Measurements from ENCODE around the gene HOMER3. TPM values are rescaled to one million over a fixed set of nuclear protein-coding genes. Genes with fewer than 3 reads are reported as not detected.

HOMER3 gene
- total and polyA plus RNA-seq, 2 of the 13 experiments (the other 11 are each of a cell fraction or from before 2014, with no cell fraction given): 21.3 to 27.3 TPM

- no peak for TF ChIP-seq CEBPZ (IDR thresholded peaks at IDR 0.05; ENCODE audit: low read length)
- no peak for TF ChIP-seq ZNF550 (CRISPR knock-in tag; IDR thresholded peaks at IDR 0.05; ENCODE audit: borderline replicate concordance)
- no peak for TF ChIP-seq TIGD3 (CRISPR knock-in tag; IDR thresholded peaks at IDR 0.05; ENCODE audit: borderline replicate concordance)
- no peak for TF ChIP-seq SRSF4 (IDR thresholded peaks at IDR 0.05; ENCODE audit: low read depth, low read length, poor library complexity, severe bottlenecking)
- no peak for TF ChIP-seq KMT2A (CRISPR knock-in tag; IDR thresholded peaks at IDR 0.05)
- no peak for TF ChIP-seq HBP1 (CRISPR knock-in tag; IDR thresholded peaks at IDR 0.05; ENCODE audit: low read depth)
- no peak for TF ChIP-seq HMGXB3 (CRISPR knock-in tag; IDR thresholded peaks at IDR 0.05; ENCODE audit: borderline replicate concordance)
- TF ChIP-seq ZNF230 (CRISPR knock-in tag; IDR thresholded peaks at IDR 0.05): no peak
- no peak for TF ChIP-seq ZBTB26 (CRISPR knock-in tag; IDR thresholded peaks at IDR 0.05; ENCODE audit: borderline replicate concordance)
- TF ChIP-seq ZNF576 (CRISPR knock-in tag; IDR thresholded peaks at IDR 0.05): no peak
- no peak for TF ChIP-seq ZNF572 (CRISPR knock-in tag; IDR thresholded peaks at IDR 0.05)
- TF ChIP-seq KLF6 (CRISPR knock-in tag; IDR thresholded peaks at IDR 0.05): no peak
- no peak for TF ChIP-seq ZSCAN5A (CRISPR knock-in tag; IDR thresholded peaks at IDR 0.05; ENCODE audit: borderline replicate concordance)
- no peak for TF ChIP-seq MXI1 (IDR thresholded peaks at IDR 0.05; ENCODE audit: borderline replicate concordance, low read depth, low read length)
- no peak for TF ChIP-seq KAT2B (IDR thresholded peaks at IDR 0.05; ENCODE audit: borderline replicate concordance, low read depth, low read length)
- no peak for TF ChIP-seq GATAD2A (CRISPR knock-in tag; IDR thresholded peaks at IDR 0.05)
Measured at GRCh38 chr19:18898081-18898606, 42.9 kb downstream of the HOMER3 start (continued).
